HCT116 (cell line): ENCODE data around the gene MAN1A1.

ENCODE experiments used
- ATF3 ChIP-seq: IDR thresholded peaks from 2 replicates; pipeline ENCODE4 v1.6.1; 2012
- CEBPB ChIP-seq: IDR thresholded peaks from 2 replicates; pipeline ENCODE4 v1.6.1; 2012; ENCODE audit warnings: low read depth
- CTCF ChIP-seq, 3 experiments: fragments of 200-600 bp in 1 of 3; sonication (generic) in 1 of 3; IDR thresholded peaks in 2 of 3; conservative IDR thresholded peaks in 1 of 3; 2 replicates each; pipeline ENCODE4 v1.5.1; 2012 to 2017; ENCODE audit warnings: low read depth in 2 of 3, low read length in 2 of 3, antibody characterized with exemption in 1 of 3, borderline replicate concordance in 1 of 3, control low read depth in 1 of 3, mild to moderate bottlenecking in 1 of 3, mixed read lengths in 1 of 3, mixed run types in 1 of 3, moderate library complexity in 1 of 3; ENCODE audit not compliant: insufficient read depth in 1 of 3
- EGR1 ChIP-seq: IDR thresholded peaks from 2 replicates; pipeline ENCODE4 v1.6.1; 2012; ENCODE audit warnings: low read depth
- FOSL1 ChIP-seq: IDR thresholded peaks from 2 replicates; pipeline ENCODE4 v1.6.1; 2012; ENCODE audit warnings: low read depth
- JUND ChIP-seq: IDR thresholded peaks from 2 replicates; pipeline ENCODE4 v1.6.1; 2012
- MAX ChIP-seq: IDR thresholded peaks from 2 replicates; pipeline ENCODE4 v1.6.1; 2012
- POLR2A ChIP-seq: IDR thresholded peaks from 2 replicates; pipeline ENCODE4 v1.7.0; 2011; ENCODE audit warnings: borderline replicate concordance; ENCODE audit not compliant: insufficient read depth, insufficient read length; ENCODE audit errors: extremely low read depth
- REST ChIP-seq: IDR thresholded peaks from 2 replicates; pipeline ENCODE4 v1.6.1; 2012; ENCODE audit warnings: low read depth
- TCF7L2 ChIP-seq: IDR thresholded peaks from 2 replicates; pipeline ENCODE4 v1.7.0; 2011; ENCODE audit warnings: borderline replicate concordance, inconsistent platforms; ENCODE audit not compliant: insufficient read depth, insufficient read length; ENCODE audit errors: extremely low read depth
- YY1 ChIP-seq: IDR thresholded peaks from 2 replicates; pipeline ENCODE4 v1.6.1; 2011; ENCODE audit warnings: low read length, low read depth, moderate library complexity, mild to moderate bottlenecking; ENCODE audit not compliant: insufficient replicate concordance; ENCODE audit errors: extremely low read depth

- TF ChIP-seq CTCF (IDR thresholded peaks at IDR 0.05 in 2 of 3, conservative IDR thresholded peaks at IDR 0.05 in 1 of 3; ENCODE audit: borderline replicate concordance in 1 of 3, insufficient read depth in 1 of 3, low read depth in 2 of 3, low read length in 2 of 3) (no peak), REST (no peak), YY1 (no peak), POLR2A (no peak), MAX (no peak), EGR1 (no peak), JUND (no peak), CEBPB (no peak), FOSL1 (no peak), ATF3 (no peak), TCF7L2 (no peak)
Measured at GRCh38 chr6:119209452-119210205, 139.9 kb downstream of the MAN1A1 start.
